HCEC 1CT (cell line): ENCODE measurements around the gene MARS2.
A peak's percentile ranks its signal among the peaks of the same experiment; 100 is the strongest.
"Not testable (repeated sequence)": the region's sequence is repeated elsewhere in the genome, so short reads cannot be mapped to it uniquely, and the experiment has no call there.

Experiments used
- DNase-seq: peaks from one replicate; pipeline ENCODE4 v3.0.0-alpha.2; 2017

MARS2 gene

DNA sequence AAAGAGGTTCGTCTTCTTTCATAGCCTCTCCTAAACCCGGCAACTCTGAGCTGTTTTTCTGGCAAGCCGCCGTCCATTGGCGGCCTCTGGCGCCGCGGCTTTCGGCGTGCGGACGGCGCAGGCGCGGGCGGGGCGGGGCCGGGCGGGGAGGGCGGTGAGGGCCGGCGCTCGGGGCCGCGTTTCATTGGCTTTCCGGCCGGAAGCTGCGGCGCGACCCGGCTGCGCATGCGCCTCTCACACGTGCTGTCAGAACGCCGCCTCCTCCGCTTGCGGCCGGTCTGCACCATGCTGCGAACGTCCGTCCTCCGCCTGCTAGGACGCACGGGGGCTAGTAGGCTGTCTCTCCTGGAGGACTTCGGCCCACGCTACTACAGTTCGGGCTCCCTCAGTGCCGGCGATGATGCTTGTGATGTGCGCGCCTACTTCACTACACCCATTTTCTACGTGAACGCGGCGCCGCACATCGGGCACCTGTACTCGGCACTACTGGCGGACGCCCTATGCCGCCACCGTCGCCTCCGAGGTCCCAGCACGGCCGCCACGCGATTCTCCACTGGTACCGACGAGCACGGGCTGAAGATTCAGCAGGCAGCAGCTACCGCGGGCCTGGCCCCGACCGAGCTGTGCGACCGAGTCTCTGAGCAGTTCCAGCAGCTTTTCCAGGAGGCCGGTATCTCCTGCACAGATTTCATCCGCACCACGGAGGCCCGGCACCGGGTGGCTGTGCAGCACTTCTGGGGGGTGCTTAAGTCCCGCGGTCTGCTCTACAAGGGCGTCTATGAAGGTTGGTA lies at the start of gene MARS2:
Gene MARS2, plus strand, starts transcription at position 249 of the 791 bp plus-strand sequence. Its CDS starts 37 bp downstream, at position 286.
- DNase-seq: peak; percentile 91

DNA sequence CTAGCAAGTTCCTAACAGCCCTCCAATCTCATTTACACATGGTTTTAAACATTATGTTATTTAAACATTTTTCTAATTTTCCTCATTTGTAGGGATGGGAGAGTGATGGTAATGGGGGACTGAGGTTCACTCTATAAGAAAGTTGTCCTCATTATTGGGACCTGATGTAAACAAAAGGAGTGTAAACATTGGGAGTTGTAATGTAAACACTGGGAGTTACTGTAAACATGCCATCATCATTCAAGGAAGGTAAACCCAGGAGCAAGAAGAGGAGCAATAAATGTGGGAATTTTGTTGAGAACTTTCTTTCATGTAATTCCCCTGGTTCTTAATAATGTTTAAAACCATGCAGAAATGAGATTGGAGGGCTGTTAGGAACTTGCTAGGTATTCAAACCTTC lies 47.6 kb upstream of the MARS2 start:
- DNase-seq: no peak

DNA sequence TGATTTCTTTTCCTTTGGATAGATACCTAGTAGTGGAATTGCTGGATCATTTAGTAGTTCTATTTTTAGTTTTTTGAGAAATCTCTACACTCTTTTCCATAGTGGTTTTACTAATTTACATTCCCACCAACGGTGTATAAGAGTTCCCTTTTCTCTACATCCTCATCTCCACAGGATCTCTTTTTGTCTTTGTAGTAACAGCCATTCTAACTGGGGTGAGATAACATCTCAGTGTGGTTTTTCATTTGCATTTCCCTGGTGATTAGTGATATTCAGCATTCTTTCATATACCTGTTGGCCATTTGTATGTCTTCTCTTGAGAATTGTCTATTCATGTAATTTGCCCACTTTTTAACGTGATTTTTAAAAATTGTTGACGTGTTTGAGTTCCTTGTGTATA lies 43.5 kb upstream of the MARS2 start:
- DNase-seq: no peak

DNA sequence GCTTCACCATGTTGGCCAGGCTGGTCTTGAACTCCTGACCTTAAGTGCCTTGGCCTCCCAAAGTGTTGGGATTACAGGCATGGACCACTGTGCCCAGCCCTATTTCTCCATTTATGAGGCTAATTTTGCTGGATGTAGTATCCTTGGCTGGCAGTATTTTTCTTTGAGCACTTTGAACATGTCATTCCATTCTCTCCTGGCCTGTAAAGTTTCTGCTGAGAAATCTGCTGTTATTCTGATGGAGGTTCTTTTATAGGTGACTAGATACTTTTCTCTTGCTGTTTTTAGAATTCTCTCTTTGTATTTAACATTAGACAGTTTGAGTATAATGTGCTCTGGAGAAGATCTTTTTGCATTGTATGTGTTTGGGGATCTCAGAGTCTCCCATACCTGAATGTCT lies 38.9 kb upstream of the MARS2 start:
- no peak for DNase-seq

DNA sequence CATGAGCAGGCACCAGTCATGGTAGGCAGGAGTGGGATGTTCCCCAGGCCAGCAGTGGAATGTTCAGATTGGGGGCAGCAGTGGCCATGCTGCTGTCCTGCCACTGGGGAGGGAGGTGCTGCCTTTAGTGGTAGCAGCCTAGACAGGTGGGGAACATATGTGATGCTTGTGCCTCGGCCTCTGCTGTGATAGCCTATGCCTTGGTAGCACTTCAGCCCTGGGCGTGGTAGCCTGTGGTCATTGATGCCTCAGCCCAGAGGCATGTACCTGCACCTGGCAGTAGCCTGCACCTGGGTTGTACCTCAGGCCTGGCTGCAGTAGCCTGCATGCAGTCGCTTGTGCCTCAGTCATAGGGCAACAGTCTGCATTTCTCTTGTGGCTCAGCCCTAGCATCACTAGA lies 36.9 kb upstream of the MARS2 start:
- DNase-seq: no peak

DNA sequence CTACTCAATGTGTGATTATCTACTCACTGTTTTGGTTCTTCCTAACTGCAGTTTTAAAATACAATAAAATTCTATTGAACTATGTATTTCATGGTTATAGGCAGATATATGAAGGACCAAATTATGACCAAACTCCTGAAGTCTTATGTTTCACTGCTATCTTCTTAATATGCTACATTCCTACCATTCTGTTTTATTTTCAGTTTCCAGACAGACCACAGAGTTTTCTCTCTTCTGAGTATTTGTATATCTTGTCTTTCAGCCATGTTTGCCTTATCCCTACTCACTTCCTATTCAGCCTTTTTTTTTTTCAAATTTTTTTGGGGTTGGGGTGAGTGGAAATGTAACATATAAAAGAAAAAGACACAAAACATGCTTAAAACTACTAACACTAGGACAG lies 36.1 kb upstream of the MARS2 start:
- DNase-seq: no peak

DNA sequence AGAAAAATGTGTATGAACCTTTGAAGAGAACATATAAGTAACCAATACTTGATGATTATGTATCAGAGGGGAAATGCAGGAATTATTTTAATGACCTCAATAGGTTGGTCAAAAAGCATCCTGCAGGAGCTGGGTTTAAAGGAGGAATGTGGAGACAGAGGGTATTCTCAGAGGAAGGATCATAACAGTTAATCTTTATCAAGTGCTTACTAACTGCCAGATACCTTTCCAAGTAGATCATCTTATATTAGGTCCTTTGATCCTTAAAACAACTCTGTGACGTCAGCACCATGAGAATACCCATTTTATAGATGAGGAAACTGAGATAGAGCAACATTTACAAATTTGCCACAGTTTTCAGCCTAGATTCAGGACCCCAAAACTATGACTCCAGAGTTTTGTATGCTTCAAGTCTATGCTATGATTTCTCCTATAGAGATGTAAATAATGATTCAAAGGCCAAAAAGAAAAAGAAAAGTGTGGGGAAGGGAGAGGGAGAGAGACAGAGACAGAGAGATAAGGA lies 32.7 kb upstream of the MARS2 start:
- DNase-seq: no peak

DNA sequence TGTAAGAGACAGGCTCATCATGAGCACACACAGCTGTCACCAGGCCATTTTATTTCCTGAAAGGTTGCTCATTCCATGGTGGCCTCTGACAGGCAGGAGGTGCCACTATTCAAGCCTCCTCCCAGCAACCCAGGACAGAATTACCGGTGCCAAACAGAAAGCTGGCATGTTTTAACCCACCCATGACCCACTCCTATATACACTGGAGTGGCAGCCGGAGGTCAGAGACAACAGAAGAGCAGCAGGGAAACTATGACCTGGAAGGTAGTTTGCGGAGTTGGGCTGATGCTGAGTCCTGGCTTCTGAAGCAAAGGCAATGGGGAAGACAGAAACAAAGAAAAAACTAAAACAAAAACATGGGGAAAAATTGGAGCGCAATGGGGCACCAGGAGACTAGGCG lies 32.1 kb upstream of the MARS2 start:
- DNase-seq: no peak

DNA sequence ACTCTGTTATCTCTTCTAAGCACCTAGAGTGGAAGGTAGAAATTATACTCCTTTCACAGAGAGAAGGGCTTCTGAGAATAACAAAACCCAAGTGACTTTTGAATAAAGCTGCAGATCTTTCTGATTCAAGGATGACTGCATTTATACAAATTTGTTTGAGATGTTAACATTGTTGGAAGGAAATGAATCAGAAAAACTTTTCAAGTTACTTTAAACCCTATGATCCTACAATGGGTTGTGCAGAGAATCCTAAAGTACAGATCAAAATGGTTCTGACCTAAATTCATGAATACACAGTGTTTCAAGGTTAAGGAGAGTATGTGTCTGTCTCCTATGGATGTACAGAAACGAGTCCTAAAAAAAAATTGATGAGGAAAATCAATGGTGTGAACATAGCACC lies 31.6 kb upstream of the MARS2 start:
- DNase-seq: no peak

DNA sequence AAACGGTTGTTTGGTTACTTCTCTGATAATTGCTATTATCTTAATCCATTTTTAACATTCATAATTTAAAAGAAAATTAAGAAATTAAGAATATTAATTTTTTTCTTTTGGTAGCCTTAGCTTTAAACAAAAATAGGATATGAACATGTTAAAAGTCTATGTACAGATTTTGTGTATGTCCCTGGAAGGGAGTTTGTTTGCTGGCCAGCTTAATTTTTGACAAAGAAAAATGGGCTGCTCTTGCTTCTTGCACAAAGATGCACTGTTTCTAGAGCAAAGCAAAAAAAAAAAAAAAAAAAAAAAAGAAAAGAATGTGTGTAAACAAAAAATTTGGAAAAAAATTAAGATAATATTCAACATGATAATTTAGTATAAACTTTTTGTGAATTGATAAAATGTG lies 31.1 kb upstream of the MARS2 start:
- no peak for DNase-seq

DNA sequence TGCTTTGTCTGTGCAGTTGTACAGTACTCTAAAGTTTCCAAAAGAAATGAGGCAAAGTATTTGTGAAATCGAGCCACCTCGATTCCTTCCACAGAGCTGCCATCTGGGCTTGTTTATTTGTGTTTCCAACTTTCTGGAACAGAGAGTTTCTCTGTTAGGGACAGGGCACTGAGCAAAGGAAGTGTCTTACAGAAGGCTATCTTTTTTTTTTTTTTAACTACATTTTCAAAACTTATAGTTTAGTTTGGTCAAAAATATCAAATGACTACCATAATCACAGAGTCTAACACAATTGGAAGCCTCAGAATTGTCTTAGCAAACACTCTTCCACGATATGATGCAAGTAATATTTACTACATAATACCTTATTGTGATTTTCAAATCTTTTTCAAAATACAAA lies 30.6 kb upstream of the MARS2 start:
- no peak for DNase-seq

DNA sequence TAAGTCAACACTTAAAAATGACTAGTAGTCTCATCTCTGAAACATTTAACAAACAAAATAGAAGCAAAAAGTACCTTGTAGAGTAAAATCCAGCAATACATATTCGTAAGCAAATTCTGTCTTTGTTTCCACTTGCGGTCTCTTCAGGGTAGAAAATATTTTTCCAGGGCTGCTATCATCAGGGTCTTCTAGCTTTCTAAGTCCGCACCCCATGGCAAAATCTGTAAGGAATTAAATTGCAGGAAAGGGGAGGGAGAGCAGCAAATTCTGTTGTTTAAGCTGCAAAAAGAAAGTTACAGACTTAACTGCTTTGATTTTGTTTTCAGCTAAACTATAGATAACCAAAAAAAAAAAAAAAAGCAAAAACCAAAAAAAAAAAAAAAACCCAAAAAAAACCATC lies 29.9 kb upstream of the MARS2 start, which contains the start of gene RFTN2:
Gene RFTN2, minus strand, starts transcription at position 342 of the 400 bp plus-strand sequence. Its CDS starts 129 bp downstream, at position 213.
- DNase-seq: no peak

DNA sequence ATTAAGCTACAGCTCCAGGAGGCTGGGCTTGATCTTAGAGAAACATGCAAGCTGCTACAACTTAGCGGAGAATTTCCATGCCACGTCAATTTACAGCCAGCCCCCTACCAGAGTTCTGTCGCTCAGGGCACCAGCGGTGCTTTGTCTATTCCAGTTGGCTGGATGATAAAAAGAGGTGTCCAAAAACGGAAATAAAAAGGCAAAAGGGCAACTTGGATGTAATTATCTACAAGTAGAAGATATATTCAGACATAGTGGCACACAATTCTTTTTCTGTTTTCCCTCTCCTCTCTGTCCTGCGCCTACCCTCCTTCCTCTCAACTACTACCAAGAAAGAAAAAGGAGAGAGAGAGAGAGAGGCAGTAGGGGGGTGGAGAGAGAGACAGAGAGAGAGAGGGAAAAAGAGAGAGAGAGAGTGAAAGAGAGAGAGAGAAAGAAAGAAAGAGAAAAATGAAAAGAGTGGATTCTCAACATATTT lies 29.4 kb upstream of the MARS2 start:
- DNase-seq: peak; percentile 35

DNA sequence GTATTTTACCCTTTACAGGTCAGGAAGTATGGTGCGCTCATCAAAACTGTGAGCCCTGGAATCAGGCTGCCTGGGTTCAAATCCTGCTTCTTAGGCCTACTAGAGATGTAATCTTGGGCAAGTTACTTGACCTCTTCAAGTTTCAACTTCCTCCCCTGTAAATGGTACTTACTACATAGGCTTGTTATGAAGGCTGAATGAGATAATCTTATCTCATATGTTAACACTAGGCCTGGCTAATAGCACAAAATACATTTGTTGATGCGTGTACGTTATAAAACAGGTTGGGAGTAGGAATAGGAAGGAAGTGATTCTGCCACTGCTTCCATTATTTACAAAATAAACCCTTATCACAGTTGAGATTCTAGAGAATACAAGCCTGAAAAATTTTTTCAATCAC lies 28.1 kb upstream of the MARS2 start:
- no peak for DNase-seq

DNA sequence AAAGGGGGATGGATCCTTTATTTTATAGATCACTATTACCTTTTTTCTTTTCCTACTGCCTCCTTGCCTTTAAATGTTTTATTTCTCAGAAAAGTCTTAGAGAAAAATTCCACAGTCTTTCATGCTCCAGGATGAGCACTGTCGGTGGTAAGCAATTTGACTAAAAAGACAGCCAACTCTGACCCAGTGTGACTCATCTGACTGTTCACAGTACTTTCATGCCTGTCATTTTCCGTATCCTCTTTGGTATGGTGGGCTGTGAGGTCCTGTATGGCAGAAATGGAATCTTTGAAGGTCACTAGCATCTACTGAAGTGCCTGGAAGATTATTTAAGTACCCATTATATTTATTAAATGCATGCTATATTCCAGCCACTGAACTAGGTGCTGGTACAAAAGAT lies 27.7 kb upstream of the MARS2 start:
- peak; percentile 57 for DNase-seq

DNA sequence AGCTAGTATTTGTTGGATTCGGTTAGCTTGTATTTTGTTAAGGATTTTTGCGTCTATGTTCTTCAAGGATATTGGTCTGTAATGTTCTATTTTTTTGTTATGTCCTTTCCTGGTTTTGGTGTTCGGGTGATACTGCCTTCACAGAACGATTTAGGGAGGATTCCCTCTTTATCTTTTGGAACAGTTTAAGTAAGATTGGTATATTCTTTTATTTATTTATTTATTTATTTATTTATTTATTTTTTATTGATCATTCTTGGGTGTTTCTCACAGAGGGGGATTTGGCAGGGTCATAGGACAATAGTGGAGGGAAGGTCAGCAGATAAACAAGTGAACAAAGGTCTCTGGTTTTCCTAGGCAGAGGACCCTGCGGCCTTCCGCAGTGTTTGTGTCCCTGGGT lies 10.0 kb upstream of the MARS2 start:
- not testable (repeated sequence) for DNase-seq

DNA sequence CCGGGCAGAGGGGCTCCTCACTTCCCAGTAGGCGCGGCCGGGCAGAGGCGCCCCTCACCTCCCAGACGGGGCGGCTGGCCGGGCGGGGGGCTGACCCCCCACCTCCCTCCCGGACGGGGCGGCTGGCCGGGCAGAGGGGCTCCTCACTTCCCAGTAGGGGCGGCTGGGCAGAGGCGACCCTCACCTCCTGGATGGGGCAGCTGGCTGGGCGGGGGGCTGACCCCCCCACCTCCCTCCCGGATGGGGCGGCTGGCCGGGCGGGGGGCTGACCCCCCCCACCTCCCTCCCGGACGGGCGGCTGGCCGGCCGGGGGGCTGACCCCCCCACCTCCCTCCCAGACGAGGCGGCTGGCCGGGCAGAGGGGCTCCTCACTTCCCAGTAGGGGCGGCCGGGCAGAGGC lies 9.2 kb upstream of the MARS2 start:
- DNase-seq: not testable (repeated sequence)

DNA sequence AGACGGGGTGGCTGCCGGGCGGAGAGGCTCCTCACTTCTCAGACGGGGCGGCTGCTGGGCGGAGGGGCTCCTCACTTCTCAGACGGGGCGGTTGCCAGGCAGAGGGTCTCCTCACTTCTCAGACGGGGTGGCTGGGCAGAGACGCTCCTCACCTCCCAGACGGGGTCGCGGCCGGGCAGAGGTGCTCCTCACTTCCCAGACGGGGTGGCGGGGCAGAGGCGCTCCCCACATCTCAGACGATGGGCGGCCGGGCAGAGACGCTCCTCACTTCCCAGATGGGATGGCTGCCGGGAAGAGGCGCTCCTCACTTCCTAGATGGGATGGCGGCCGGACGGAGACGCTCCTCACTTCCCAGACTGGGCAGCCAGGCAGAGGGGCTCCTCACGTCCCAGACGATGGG lies 8.6 kb upstream of the MARS2 start:
- not testable (repeated sequence) for DNase-seq

DNA sequence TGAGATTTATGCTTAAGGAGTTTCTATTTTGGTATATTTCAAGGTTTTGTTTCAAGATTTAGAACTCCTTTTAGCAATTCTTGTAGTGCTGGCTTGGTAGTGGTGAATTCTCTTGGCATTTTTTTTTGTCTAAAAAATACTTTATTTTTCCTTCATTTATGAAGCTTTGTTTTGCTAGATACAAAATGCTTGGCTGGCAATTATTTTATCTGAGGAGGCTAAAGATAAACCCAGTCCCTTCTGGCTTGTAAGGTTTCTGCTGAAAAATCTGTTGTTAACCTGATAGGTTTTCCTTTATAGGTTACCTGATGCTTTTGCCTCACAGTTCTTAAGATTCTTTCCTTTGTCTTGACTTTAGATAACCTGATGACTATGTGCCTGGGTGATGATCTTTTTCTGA lies 5.4 kb upstream of the MARS2 start:
- DNase-seq: not testable (repeated sequence)

DNA sequence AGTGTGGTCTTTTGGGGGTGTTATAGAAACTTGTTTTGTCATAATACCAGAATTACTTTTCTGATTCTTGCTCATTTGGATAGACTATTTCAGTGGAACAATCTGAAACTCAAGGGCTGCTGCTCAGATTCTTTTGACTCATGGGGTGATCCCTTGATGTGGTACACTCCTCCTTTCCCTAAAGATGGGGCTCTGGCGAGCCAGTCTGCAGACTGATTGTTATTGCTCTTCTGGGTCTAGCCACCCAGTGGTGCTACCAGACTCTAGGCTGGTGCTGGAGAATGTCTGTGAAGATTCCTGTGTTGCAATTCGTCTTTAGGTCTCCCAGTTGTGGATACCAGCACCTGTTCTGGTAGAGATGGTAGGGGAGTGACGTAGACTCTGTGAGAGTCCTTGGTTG lies 4.2 kb upstream of the MARS2 start:
- no peak for DNase-seq

DNA sequence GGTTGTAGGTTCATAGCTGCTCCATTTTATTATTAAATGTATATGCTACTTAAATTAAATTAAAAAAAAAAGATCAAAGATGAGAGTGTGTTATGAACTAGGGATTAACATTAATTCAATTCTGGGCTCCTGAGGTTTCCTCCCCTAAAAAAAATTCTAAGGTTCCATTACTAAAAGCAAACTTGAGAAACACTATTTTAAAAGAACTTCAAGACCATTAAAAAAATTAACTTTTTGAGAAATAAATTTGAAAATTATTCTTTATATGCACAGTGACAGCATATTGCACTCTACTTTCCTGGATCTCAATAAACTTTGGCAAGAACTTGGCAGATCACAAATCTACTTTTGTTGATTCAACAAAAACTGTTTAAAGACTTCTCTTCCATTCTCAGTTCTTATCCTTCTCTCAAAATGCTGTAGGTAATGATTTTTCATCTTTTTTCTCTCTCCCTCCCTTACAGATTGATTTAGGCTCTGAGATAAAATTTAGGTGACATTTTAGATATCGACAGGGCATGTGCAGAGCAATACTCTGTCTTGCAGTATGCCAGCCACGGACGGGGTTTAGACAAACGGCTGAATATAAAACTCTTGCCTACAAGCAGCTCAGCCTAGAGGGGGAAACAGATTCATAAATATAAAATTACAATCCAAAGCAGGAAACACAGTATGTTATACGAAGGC lies 592 bp upstream of the MARS2 start:
- DNase-seq: no peak

DNA sequence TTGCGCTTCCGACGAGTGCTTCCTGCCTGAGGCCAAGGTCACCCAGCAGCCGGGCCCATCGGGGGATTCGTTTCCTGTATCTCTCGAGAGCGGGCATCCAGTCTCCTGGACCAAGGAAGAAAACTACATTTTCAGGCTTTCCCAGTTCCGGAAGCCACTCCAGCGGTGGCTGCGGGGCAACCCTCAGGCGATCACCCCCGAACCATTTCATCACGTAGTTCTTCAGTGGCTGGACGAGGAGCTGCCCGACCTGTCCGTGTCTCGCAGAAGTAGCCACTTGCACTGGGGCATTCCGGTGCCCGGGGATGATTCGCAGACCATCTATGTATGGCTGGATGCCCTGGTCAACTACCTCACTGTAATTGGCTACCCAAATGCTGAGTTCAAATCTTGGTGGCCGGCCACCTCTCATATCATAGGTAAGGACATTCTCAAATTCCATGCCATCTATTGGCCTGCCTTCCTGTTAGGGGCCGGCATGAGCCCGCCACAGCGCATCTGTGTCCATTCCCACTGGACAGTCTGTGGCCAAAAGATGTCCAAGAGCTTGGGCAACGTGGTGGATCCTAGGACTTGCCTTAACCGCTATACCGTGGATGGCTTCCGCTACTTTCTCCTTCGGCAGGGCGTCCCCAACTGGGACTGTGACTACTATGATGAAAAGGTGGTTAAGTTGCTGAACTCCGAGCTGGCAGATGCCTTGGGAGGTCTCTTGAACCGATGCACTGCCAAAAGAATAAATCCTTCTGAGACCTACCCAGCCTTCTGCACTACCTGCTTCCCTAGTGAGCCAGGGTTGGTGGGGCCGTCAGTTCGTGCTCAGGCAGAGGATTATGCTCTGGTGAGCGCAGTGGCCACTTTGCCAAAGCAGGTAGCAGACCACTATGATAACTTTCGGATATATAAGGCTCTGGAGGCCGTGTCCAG lies 1.0 kb downstream of the MARS2 start:
- peak; percentile 41 for DNase-seq

DNA sequence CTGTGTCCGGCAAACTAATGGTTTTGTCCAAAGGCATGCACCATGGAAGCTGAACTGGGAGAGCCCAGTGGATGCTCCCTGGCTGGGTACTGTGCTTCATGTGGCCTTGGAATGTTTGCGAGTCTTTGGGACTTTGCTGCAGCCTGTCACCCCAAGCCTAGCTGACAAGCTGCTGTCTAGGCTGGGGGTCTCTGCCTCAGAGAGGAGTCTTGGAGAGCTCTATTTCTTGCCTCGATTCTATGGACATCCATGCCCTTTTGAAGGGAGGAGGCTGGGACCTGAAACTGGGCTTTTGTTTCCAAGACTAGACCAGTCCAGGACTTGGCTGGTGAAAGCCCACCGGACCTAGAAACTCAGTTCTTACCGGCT lies 1.7 kb downstream of the MARS2 start:
- DNase-seq: no peak
